Suprapubic skin (tissue), 4 donors: ENCODE data around the gene EYS. TPM values are rescaled to one million over a fixed set of nuclear protein-coding genes. Genes with fewer than 3 reads are reported as not detected.
"Not testable (repeated sequence)": the region's sequence is repeated elsewhere in the genome, so short reads cannot be mapped to it uniquely, and the experiment has no call there.

Experiments used
- DNase-seq, 2 donors: peaks; one replicate each; pipeline ENCODE4 v3.0.0-alpha.2; 2019; ENCODE audit warnings: low spot score in 2 of 2
- H3K27ac ChIP-seq: fragments of 200-600 bp; sonication (generic); one replicate; pipeline ENCODE4 v1.5.1; 2019
- H3K27me3 ChIP-seq: fragments of 200-600 bp; sonication (generic); one replicate; pipeline ENCODE4 v1.5.1; 2019
- H3K36me3 ChIP-seq: fragments of 200-600 bp; sonication (generic); one replicate; pipeline ENCODE4 v1.5.1; 2019
- H3K4me1 ChIP-seq: fragments of 200-600 bp; sonication (generic); one replicate; pipeline ENCODE4 v1.5.1; 2019
- H3K4me3 ChIP-seq: fragments of 200-600 bp; sonication (generic); one replicate; pipeline ENCODE4 v1.5.1; 2019; ENCODE audit warnings: mild to moderate bottlenecking
- H3K9me3 ChIP-seq: fragments of 200-600 bp; sonication (generic); one replicate; pipeline ENCODE4 v1.5.1; 2019
- EP300 ChIP-seq: sonication (generic); formaldehyde crosslinking; IDR thresholded peaks from one replicate; pipeline ENCODE4 v1.6.1; 2017; ENCODE audit warnings: antibody characterized with exemption
- POLR2A ChIP-seq, 2 donors: fragments of 450-650 bp; IDR thresholded peaks; one replicate each; pipeline ENCODE4 v1.6.1; 2017; ENCODE audit warnings: antibody characterized with exemption in 2 of 2, mild to moderate bottlenecking in 2 of 2, moderate library complexity in 2 of 2
- POLR2AphosphoS5 ChIP-seq, 3 donors: sonication (generic); formaldehyde crosslinking; IDR thresholded peaks; one replicate each; pipeline ENCODE4 v1.6.1; 2017; ENCODE audit warnings: antibody characterized with exemption in 3 of 3
- WGBS: methylation state at CpG from one replicate; pipeline ENCODE4 v1.1.5; 2018; 5-methylcytosine and 5-hydroxymethylcytosine counted together
- total RNA-seq, 4 donors: library from RNA; depleted of rRNA; stranded (reverse); fragments of >200 nt; gene quantifications; one replicate each; pipeline ENCODE4 v1.1.0, GENCODE V29; 2016
- TF ChIP-seq, protein P1 (sequence below), 2 donors: fragments of 200-600 bp in 1 of 2; fragments of 450-650 bp in 1 of 2; sonication (generic) in 1 of 2; IDR thresholded peaks; one replicate each; pipeline ENCODE4 v1.5.1; 2016 to 2019; ENCODE audit warnings: antibody characterized with exemption in 2 of 2, mild to moderate bottlenecking in 1 of 2, moderate library complexity in 1 of 2

Gene EYS
- total RNA-seq, 4 donors from 2014 or later, result not detected

DNA sequence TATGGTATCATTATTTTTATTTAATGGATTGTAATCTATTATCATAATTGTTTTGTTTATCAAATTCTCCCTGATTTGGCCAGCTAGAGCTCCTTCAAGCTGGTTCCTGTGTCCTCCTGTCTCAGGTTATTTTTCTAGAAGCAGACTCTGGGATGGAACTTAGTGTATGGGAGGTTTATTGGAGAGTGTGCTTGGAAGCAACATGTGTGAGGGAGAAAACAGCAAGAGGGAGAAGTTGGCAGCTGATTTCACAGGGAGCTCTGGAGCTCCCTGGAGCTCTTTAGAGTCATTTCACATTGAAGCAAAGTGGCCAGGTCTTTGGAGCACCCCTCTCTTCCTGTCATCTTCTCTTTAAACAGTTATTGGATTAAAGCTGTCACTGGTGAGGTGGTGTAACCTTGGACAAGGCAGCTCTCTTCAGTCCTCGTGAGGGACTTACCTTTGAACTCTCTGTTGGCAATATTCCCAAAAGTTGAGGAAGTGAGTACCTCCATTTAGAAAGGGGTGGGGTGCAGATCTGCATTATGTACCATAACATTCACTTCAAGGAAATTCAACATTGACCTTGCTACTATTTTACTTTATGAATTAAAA is 1967.8 kb downstream of the EYS start:
- no peaks in the 10 kb centered on the region for H3K9me3 ChIP-seq
- no peaks in the 10 kb centered on the region for H3K4me1 ChIP-seq
- 33% methylated on average over 1 of the region's 1 CpG for WGBS
- DNase-seq, result no peak
- H3K36me3 ChIP-seq, result no peaks in the 10 kb centered on the region
- H3K27me3 ChIP-seq, result no peaks in the 10 kb centered on the region
- TF ChIP-seq, protein P1, sequence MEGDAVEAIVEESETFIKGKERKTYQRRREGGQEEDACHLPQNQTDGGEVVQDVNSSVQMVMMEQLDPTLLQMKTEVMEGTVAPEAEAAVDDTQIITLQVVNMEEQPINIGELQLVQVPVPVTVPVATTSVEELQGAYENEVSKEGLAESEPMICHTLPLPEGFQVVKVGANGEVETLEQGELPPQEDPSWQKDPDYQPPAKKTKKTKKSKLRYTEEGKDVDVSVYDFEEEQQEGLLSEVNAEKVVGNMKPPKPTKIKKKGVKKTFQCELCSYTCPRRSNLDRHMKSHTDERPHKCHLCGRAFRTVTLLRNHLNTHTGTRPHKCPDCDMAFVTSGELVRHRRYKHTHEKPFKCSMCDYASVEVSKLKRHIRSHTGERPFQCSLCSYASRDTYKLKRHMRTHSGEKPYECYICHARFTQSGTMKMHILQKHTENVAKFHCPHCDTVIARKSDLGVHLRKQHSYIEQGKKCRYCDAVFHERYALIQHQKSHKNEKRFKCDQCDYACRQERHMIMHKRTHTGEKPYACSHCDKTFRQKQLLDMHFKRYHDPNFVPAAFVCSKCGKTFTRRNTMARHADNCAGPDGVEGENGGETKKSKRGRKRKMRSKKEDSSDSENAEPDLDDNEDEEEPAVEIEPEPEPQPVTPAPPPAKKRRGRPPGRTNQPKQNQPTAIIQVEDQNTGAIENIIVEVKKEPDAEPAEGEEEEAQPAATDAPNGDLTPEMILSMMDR (IDR thresholded peaks at IDR 0.05), result no peak
- TF ChIP-seq POLR2A (IDR thresholded peaks at IDR 0.05), result no peak
- no peak for TF ChIP-seq EP300
- TF ChIP-seq POLR2AphosphoS5 (IDR thresholded peaks at IDR 0.05), result no peak
- no peak overlapping the region for H3K27ac ChIP-seq
- H3K4me3 ChIP-seq, result no peak overlapping the region

DNA sequence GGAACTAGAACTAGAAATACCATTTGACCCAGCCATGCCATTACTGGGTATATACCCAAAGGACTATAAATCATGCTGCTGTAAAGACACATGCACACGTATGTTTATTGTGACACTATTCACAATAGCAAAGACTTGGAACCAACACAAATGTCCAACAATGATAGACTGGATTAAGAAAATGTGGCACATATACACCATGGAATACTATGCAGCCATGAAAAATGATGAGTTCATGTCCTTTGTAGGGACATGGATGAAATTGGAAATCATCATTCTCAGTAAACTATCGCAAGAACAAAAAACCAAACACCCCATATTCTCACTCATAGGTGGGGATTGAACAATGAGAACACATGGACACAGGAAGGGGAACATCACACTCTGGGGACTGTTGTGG is 1968.8 kb downstream of the EYS start:
- WGBS, result 100% methylated on average over 2 of the region's 2 CpGs
- not testable (repeated sequence) for H3K27ac ChIP-seq, H3K27me3 ChIP-seq, H3K9me3 ChIP-seq, H3K4me3 ChIP-seq, DNase-seq, H3K36me3 ChIP-seq, H3K4me1 ChIP-seq

DNA sequence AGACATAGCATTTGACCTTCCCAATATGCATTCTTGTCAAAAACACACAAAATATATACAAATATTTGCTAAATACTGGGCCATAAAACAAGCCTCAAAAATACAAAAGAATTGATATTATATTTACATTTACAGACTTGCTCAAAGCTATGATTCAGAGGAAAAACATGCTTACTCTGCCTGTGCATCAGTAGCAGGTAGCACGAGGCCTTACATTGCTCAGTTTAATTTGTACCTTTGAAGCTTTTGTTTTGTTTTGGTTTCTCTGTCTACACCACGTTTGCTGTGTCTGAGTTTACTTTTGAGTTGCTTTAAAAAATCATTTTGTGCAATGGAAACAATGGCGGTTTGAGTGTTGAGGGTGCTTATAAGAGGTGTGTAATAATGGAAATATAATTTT is 1972.1 kb downstream of the EYS start:
- WGBS, result 71% methylated on average over 3 of the region's 3 CpGs
- Histone ChIP-seq H3K27me3 (no peaks in the 10 kb centered on the region), H3K4me1 (no peaks in the 10 kb centered on the region), H3K9me3 (no peaks in the 10 kb centered on the region), H3K36me3 (no peaks in the 10 kb centered on the region), H3K27ac (no peak overlapping the region), H3K4me3 (no peak overlapping the region)
- TF ChIP-seq POLR2A (IDR thresholded peaks at IDR 0.05), result no peak
- TF ChIP-seq POLR2AphosphoS5 (IDR thresholded peaks at IDR 0.05), result no peak
- TF ChIP-seq, protein P1 (IDR thresholded peaks at IDR 0.05), result no peak
- no peak for TF ChIP-seq EP300
- no peak for DNase-seq

DNA sequence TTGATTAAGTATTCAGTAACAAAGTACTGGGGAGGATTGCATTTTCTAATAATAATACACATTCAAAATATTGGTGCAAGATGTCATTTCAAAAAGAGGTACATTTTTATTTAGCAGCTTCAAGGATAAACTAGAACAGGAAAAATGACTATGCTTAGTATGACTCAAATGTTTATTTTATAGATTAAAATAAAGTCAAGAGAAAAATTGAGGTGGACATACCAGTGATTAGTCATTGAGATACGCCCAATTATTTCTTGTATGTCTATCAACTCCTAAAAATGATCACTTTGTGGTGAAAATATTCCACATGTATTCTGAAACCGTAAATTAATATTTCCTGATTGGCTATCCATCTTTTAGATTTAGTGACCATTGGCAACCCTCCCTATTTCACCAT is 1974.7 kb downstream of the EYS start:
- no peaks in the 10 kb centered on the region for H3K27me3 ChIP-seq
- 96% methylated on average over 2 of the region's 2 CpGs for WGBS
- no peak overlapping the region for H3K27ac ChIP-seq
- H3K4me3 ChIP-seq, result no peak overlapping the region
- H3K9me3 ChIP-seq, result no peaks in the 10 kb centered on the region
- TF ChIP-seq POLR2AphosphoS5 (IDR thresholded peaks at IDR 0.05) (no peak), EP300 (no peak), POLR2A (IDR thresholded peaks at IDR 0.05) (no peak)
- TF ChIP-seq, protein P1 (IDR thresholded peaks at IDR 0.05), result no peak
- no peaks in the 10 kb centered on the region for H3K36me3 ChIP-seq
- no peak for DNase-seq
- H3K4me1 ChIP-seq, result no peaks in the 10 kb centered on the region

DNA sequence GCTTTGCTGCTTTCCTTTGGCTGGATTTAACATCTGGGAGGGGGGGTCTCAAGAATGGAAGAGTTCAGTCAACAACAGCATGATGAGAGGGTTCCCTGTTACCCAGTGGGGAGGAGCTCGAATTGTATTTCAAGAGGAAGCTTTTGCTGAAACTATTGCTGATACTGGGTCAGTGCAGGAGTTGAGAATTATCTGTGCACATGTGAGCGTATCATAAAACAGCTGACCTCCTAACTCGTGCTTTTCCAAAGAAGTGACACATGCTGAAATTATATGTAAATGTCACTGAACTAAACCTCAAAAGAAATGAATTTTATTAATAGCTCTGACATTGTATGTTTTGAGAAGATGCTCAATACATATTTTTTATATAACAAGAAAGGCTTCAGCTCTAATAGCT is 1975.1 kb downstream of the EYS start:
- Histone ChIP-seq H3K4me1 (no peaks in the 10 kb centered on the region), H3K36me3 (no peaks in the 10 kb centered on the region), H3K27ac (no peak overlapping the region), H3K9me3 (no peaks in the 10 kb centered on the region), H3K27me3 (no peaks in the 10 kb centered on the region), H3K4me3 (no peak overlapping the region)
- no peak for DNase-seq
- TF ChIP-seq POLR2A (IDR thresholded peaks at IDR 0.05) (no peak), EP300 (no peak), POLR2AphosphoS5 (IDR thresholded peaks at IDR 0.05) (no peak)
- TF ChIP-seq, protein P1 (IDR thresholded peaks at IDR 0.05), result no peak
- 85% methylated on average over 3 of the region's 3 CpGs for WGBS

DNA sequence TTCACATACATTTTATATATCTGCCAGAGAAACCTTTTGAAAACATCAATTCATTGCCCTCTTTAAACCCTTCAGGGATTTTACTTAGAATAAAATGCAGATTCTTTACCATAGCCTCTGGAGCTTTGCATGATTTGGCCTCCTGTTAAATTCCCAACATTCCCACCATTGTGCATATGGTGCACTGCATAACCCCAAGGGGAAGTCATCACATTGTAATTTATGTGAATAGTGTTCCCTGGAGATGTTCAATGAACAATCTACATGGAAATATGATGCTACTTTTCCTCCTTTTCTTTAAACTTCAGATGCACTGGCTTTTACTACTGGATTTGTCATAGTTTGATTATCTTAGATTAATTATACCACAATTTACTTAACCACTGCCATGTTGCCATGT is 1976.7 kb downstream of the EYS start:
- H3K4me1 ChIP-seq, result no peaks in the 10 kb centered on the region
- TF ChIP-seq POLR2A (IDR thresholded peaks at IDR 0.05) (no peak), POLR2AphosphoS5 (IDR thresholded peaks at IDR 0.05) (no peak), EP300 (no peak)
- TF ChIP-seq, protein P1 (IDR thresholded peaks at IDR 0.05), result no peak
- DNase-seq, result no peak

More for the DNA sequence above, 1976.7 kb downstream of the EYS start:
- no peaks in the 10 kb centered on the region for H3K36me3 ChIP-seq
- H3K9me3 ChIP-seq, result no peaks in the 10 kb centered on the region
- H3K4me3 ChIP-seq, result no peak overlapping the region
- H3K27me3 ChIP-seq, result no peaks in the 10 kb centered on the region
- no peak overlapping the region for H3K27ac ChIP-seq
